Muscle of back (tissue), 11 donors: ENCODE data around the gene C11orf86. TPM values are rescaled to one million over a fixed set of nuclear protein-coding genes. Genes with fewer than 3 reads are reported as not detected.
"Not testable (repeated sequence)": the region's sequence is repeated elsewhere in the genome, so short reads cannot be mapped to it uniquely, and the experiment has no call there.

ENCODE experiments used
- DNase-seq, 3 donors: peaks; one replicate each; pipeline versions ENCODE4 v3.0.0 to v3.0.0-alpha.2; 2013
- polyA plus RNA-seq, 10 donors: library from polyadenylated mRNA; unstranded; fragments of 120-200 nt; gene quantifications; one replicate each; pipeline ENCODE4 v1.2.1, GENCODE V29; 2013; ENCODE audit not compliant: insufficient read length in 10 of 10

The C11orf86 gene
- polyA plus RNA-seq, 10 donors = not detected

DNA sequence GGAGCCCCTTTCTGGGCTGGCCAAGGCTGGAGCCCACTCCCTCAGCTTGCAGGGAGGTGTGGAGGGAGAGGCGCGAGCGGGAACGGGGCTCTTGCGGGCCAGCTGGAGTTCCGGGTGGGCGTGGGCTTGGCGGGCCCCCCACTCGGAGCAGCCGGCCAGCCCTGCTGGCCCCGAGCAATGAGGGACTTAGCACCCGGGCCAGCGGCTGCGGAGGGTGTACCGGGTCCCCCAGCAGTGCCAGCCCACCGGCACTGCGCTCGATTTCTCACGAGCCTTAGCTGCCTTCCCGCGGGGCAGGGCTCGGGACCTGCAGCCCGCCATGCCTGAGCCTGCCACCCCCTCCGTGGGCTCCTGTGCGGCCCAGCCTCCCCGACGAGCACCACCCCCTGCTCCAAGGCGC is 13.6 kb downstream of the C11orf86 start:
- not testable (repeated sequence) for DNase-seq

DNA sequence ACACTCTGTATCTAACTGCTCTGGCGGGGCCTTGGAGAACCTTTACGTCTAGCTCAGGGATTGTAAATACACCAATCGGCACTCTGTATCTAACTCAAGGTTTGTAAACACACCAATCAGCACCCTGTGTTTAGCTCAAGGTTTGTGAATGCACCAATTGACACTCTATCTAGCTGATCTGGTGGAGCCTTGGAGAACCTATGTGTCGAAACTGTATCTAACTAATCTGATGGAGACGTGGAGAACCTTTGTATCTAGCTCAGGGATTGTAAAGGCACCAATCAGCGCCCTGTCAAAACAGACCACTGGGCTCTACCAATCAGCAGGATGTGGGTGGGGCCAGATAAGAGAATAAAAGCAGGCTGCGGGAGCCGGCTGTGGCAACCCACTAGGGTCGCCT is 14.3 kb downstream of the C11orf86 start:
- DNase-seq = not testable (repeated sequence)

DNA sequence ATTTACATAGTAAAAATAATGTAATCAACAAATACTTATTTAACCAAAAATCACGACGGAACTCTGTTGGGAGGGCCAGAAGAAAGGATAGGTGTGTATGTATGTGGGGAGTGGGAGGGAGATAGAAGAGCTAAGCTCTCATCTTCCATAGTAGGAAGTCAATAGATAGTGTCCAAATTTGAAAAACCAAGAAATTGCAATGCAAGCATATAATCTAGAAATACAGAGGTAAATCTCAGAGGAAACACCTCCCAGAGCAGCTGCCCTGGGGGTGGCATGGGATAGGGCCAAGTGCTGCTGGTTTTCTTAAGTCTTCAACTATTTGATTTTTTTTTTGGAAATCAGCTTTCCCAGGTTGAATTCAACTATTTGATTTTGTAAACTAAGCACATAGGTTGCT is 16.9 kb downstream of the C11orf86 start:
- no peak for DNase-seq

DNA sequence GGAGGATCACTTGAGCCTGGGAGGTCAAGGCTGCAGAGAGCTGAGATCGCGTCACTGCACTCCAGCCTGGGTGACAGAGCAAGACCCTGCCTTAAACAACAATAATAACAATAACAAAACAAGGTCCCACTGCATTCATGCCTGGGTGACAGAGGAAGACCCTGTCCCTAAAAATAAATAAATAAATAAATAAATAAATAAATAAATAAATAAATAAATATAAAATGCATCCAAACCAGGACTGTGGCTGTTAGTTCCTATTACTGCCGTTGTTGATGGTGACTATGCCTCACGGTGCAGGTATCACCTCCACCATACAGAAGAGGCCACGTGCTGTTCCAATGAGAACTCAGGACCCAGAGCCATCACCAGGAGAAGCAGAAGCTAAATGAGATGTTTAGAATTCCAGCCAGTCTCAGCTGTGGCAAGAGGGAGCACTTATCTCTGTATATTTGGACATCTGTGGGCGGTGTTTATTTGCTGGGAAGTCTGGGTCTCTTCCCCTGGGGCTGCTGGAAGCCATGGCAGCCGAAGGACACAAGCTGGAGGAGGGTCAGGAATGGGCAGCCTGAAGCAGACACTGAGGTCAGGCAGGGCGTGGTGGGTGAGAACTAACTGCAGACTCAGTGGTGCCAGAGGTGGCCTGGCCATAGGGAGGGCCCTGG is 21.6 kb downstream of the C11orf86 start:
- DNase-seq = no peak

GRCh38 chr11:66999555-66999954 is 24.5 kb downstream of the C11orf86 start:
- no peak for DNase-seq

DNA sequence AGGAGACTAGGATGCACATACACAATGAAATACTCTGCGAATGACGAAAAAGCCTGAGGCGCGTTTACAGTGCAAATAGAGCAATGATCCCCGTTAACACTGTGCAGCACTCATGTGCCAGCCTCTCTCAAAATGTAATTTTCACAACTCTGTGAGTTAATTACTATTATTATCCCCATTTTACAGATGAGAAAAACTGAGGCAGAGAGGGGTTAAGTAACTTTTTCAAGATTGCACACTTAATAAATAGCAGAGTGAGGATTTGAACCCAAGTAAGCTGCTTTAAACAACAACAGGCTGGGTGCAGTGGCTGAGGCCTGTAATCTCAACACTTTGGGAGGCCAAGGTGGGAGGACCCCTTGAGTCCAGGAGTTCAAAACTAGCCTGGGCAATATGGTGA is 26.2 kb downstream of the C11orf86 start:
- no peak for DNase-seq

- DNase-seq = no peak
Measured at GRCh38 chr11:67002297-67002913, 27.3 kb downstream of the C11orf86 start.

GRCh38 chr11:67002921-67003411 is 27.9 kb downstream of the C11orf86 start:
- no peak for DNase-seq

DNA sequence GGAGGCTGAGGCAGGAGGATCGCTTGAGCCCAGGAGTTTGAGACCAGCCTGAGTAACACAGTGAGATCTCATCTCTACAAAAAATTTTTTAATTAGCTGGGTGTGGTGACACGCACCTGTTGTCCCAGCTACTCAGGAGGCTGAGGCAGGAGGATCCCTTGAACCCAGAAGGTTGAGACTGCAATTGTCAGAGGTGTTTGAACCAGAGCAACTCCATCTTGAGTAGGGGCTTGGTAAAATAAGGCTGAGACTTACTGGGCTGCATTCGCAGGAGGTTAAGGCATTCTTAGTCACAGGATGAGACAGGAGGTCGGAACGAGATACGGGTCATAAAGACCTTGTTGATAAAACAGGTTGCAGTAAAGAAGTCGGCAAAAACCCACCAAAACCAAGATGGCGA is 30.1 kb downstream of the C11orf86 start:
- not testable (repeated sequence) for DNase-seq

DNA sequence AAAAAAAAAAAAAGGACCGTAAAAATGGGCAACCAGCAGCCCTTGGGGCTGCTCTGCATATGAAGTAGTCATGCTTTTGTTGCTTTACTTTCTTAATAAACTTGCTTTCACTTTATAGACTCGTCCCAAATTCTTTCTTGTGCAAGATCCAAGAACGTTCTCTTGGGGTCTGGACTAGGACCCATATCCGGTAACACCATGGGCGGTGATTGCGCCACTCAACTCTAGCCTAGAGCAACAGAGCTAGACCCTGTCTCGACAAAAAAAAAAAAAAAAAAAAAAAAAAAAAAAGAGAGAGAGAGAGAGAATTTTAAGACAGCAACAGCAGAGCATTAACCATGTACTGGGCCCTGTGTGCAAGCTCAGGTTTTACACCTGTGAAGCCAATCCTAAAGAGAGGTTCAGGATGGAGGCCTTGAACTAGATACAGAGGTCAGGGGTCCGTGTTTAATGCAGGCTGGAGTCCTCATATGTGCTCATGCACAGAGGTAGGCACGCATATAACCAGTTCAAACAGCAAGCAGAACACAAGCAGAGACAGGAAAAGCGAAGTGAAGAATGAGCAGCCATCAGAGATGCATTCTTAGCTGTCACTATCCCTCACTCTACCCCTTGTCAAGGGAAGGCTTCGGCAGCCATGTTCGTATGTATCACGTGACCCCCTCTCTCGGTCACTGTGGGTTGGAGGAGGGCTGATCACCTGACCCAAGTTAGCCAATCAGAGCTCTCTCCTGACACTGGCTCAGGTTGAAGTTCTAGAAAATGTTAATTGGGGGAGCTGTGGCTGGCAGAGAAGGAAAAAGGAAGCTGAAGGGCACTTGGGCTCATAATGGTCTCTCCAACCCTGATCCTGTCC is 31.2 kb downstream of the C11orf86 start:
- no peak for DNase-seq

DNA sequence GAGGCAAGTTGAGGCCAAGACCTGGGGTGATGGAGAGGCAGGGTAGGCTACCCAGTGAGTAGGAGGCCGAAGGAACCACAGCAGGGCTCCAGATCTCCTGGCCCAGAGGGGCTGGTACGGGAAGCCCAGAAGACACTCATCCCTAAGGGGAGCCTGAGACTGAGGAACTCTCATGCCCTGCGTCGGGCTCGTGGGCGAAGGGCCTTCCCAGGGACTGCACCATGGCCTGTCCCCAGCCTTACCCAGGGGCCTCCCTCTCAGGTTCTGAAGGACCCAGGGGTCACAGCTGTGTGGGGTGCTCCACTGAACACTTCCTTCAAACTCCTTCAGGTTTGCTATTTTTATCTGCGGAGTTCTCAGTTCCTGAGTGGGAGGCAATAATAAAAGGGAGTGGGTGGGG is 32.0 kb downstream of the C11orf86 start:
- DNase-seq = no peak

DNA sequence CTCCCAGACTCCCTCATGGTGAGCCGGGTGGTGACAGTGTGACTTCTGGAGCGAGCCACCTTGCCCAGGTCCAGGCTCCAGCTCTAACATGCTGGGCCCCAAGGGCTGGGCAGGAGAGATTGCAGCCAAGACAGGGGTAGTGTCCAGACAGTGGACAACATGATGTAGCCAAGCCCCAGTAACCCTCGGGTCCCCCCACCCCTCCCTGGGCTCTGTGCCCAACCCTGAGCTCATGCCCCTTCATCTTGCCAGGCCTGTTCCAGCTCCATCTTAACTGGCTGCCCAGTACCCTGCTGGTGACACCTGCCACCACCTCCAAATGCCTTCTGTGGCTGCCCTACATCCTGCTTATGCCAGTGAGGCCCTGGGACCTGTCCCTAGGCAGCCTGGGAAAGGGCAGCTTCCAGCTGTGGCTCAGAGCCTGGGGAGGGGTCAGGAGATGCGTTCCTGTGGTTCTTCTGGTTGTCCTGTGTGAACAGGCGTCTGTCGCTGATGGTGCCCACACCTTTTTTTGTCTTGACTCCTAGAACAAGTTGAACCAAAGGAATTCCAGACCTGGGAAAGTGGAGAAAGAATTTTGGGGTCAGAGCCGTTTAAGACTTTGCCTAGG is 35.3 kb downstream of the C11orf86 start:
- DNase-seq = no peak

GRCh38 chr11:67013511-67014045 is 38.5 kb downstream of the C11orf86 start:
- DNase-seq = no peak

DNA sequence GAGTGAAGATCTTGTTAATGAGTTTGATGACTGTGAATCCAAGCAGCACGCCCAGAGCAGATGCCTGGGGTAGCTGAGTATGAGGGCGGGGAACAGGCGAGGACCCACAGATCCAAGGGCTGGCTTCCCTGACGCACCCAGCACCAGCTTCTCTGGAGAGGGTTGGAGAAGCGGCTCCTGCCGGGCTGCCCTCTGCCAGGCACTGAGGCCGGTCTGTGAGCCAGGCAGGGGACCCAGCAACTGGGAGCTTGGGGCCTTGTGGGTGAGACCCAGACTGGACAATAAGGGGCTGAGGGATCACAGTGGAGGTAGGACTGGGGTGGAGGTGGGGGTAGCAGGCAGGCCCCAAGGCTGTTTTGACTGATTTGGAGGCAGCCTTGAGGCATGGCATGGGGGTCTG is 39.2 kb downstream of the C11orf86 start:
- DNase-seq = no peak

DNA sequence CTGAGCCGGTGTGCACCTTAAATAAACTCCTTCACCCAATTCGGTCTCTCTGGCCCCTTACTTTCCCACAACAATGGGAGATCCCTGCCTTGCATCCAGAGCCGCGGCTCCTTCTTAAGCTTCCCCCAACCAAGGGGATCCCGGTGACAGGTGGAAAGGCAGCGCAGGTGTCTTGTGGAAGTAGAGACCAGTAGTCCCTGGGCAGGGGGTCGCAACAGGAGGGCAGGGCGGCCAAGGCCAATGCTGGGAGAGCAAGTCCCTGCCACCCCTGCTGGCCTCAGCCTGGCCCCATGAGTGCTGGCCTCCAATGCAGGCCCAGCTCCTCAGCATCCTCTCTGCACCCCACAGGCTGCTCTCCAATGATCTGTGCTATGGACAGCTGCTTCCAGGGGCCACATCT is 39.9 kb downstream of the C11orf86 start:
- DNase-seq = no peak

GRCh38 chr11:67016550-67016949 is 41.4 kb downstream of the C11orf86 start:
- no peak for DNase-seq

DNA sequence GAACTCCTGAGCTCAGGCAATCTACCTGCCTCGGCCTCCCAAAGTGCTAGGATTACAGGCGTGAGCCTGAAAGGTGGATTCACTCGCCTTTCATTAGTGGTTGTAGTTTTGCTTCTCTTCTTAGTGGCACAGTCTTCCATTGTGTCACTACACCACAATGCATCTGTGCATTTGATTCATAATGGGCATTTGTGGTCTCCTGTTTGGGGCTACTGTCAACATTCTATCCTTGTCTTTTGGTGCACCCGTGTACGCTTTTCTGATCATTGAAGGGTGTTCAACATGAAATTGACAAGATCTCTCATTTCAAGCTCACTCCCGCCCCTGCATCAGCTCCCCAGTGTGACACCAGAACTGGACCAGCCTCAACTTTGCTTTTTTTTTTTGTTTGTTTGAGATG is 45.8 kb downstream of the C11orf86 start:
- DNase-seq = no peak

DNA sequence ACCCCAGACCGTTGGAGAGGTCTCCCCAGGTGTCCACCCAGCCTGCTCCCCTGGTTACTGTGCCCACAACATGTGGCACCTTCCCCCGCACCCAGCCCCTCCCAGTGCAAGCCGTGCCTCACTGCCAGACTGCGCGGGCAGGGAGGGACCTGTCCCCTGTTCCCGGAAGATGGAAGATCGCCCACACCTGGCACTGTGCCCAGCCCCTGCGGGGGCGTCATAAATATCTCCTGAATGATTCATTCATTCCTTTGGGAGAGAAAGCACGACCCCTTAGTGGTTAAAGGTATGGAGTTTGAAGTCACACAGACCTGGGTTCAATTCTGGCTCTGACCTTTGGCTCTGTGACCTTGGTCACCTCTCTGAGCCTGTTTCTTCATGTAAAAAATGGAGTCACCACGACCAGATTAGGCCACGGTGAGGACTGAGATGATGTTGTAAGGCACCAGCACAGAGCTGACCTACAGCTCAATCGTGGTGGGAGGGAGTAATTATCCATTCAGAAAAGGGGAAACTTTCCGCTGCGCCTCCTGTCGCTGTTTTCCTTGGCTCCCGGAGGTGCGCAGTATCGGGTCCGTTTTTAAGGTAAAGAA is 47.3 kb downstream of the C11orf86 start:
- DNase-seq = peak in 1 of 3 donors; percentile 12

DNA sequence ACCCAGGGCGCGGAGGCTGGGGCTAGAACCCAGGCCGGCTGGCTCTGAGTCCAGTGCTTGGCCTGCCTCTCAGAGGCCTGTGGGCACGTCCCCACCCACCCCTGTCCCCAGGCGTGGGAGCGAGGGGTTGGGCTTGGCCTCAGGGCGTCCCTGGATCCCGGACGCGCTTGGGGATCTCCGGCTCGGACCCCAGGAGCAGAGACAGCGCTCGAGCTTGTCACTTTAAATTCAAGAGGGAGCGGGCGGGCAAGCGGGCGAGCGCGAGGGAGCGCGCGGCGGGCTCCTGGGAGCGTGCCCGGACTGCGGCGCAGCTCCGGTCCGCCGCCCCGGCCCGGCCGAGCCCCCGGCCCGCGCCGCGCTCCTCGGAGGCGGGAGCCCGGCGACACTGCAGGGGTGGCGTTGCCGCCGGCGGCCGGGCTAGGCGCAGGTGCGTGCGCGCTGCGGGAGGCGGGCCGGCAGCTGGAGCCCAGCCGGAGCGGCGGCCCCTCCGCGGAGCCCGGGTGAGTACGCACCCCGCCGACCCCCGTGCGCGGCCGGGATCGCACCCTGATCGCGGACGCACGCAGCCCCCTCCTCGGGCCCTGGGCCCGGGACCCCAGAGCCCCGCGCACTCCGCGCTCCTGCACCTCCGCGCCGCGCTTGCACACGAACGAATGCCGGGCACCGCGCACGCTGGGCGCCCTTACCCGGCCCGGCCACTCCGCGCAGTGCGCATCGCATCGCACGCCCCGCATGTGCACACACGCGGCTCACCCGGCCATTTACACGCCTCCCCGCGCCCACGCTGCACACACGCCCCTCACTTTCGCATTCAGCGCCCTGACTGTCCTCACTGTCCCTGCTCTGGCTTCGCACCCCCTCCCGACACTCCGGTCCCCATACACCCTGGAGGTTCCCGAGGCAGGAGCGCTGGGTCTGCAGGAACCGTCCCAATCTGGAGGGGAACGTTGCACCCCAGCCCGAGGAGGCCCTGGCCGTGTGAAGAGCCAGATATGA is 48.2 kb downstream of the C11orf86 start, which contains the start of gene SYT12:
Gene SYT12 (plus strand): TSS at position 174 of the 996 bp plus-strand sequence. CDS start 7,011 bp downstream, outside the sequence.
- DNase-seq = peak in 1 of 3 donors; percentile 33

- DNase-seq = no peak
Measured at GRCh38 chr11:67023957-67024353, 48.9 kb downstream of the C11orf86 start.
